ENCODE results near the gene CGRRF1. TPM values are rescaled to one million over a fixed set of nuclear protein-coding genes. Genes with fewer than 3 reads are reported as not detected.

Gene CGRRF1
- total and polyA plus RNA-seq, 9 of the 15 experiments (the other 6 are each of a cell fraction or from before 2014, with no cell fraction given), result 2.8 to 15.8 (median 4.6) TPM

DNA sequence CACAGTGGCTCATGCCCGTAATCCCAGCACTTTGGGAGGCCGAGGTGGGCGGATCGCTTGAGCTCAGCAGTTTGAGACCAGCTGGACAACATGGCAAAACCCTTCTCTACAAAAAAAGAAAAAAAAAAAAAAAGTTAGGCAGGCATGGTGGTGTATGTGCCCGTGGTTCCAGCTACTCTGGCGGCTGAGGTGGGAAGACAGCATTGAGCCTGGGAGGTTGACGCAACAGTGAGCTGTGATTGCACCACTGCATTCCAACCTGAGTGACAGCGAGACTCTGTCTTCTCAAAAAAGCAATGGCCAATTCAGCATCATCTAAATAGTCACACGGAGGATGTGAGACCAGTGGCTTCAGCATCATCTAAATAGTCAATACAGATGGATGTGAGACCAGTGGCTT lies 46.8 kb downstream of the CGRRF1 start (continued):
- TF ChIP-seq, protein P1, sequence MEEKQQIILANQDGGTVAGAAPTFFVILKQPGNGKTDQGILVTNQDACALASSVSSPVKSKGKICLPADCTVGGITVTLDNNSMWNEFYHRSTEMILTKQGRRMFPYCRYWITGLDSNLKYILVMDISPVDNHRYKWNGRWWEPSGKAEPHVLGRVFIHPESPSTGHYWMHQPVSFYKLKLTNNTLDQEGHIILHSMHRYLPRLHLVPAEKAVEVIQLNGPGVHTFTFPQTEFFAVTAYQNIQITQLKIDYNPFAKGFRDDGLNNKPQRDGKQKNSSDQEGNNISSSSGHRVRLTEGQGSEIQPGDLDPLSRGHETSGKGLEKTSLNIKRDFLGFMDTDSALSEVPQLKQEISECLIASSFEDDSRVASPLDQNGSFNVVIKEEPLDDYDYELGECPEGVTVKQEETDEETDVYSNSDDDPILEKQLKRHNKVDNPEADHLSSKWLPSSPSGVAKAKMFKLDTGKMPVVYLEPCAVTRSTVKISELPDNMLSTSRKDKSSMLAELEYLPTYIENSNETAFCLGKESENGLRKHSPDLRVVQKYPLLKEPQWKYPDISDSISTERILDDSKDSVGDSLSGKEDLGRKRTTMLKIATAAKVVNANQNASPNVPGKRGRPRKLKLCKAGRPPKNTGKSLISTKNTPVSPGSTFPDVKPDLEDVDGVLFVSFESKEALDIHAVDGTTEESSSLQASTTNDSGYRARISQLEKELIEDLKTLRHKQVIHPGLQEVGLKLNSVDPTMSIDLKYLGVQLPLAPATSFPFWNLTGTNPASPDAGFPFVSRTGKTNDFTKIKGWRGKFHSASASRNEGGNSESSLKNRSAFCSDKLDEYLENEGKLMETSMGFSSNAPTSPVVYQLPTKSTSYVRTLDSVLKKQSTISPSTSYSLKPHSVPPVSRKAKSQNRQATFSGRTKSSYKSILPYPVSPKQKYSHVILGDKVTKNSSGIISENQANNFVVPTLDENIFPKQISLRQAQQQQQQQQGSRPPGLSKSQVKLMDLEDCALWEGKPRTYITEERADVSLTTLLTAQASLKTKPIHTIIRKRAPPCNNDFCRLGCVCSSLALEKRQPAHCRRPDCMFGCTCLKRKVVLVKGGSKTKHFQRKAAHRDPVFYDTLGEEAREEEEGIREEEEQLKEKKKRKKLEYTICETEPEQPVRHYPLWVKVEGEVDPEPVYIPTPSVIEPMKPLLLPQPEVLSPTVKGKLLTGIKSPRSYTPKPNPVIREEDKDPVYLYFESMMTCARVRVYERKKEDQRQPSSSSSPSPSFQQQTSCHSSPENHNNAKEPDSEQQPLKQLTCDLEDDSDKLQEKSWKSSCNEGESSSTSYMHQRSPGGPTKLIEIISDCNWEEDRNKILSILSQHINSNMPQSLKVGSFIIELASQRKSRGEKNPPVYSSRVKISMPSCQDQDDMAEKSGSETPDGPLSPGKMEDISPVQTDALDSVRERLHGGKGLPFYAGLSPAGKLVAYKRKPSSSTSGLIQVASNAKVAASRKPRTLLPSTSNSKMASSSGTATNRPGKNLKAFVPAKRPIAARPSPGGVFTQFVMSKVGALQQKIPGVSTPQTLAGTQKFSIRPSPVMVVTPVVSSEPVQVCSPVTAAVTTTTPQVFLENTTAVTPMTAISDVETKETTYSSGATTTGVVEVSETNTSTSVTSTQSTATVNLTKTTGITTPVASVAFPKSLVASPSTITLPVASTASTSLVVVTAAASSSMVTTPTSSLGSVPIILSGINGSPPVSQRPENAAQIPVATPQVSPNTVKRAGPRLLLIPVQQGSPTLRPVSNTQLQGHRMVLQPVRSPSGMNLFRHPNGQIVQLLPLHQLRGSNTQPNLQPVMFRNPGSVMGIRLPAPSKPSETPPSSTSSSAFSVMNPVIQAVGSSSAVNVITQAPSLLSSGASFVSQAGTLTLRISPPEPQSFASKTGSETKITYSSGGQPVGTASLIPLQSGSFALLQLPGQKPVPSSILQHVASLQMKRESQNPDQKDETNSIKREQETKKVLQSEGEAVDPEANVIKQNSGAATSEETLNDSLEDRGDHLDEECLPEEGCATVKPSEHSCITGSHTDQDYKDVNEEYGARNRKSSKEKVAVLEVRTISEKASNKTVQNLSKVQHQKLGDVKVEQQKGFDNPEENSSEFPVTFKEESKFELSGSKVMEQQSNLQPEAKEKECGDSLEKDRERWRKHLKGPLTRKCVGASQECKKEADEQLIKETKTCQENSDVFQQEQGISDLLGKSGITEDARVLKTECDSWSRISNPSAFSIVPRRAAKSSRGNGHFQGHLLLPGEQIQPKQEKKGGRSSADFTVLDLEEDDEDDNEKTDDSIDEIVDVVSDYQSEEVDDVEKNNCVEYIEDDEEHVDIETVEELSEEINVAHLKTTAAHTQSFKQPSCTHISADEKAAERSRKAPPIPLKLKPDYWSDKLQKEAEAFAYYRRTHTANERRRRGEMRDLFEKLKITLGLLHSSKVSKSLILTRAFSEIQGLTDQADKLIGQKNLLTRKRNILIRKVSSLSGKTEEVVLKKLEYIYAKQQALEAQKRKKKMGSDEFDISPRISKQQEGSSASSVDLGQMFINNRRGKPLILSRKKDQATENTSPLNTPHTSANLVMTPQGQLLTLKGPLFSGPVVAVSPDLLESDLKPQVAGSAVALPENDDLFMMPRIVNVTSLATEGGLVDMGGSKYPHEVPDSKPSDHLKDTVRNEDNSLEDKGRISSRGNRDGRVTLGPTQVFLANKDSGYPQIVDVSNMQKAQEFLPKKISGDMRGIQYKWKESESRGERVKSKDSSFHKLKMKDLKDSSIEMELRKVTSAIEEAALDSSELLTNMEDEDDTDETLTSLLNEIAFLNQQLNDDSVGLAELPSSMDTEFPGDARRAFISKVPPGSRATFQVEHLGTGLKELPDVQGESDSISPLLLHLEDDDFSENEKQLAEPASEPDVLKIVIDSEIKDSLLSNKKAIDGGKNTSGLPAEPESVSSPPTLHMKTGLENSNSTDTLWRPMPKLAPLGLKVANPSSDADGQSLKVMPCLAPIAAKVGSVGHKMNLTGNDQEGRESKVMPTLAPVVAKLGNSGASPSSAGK (IDR thresholded peaks at IDR 0.05), result 0 out of 2 replicates have a peak, but pooled peaks have one; percentile 12
- TF ChIP-seq RUNX1 (IDR thresholded peaks at IDR 0.05; ENCODE audit: low read depth), result no peak

Data from K562 (cell line).